ENCODE results near the gene DAW1.

DAW1 gene

DNA sequence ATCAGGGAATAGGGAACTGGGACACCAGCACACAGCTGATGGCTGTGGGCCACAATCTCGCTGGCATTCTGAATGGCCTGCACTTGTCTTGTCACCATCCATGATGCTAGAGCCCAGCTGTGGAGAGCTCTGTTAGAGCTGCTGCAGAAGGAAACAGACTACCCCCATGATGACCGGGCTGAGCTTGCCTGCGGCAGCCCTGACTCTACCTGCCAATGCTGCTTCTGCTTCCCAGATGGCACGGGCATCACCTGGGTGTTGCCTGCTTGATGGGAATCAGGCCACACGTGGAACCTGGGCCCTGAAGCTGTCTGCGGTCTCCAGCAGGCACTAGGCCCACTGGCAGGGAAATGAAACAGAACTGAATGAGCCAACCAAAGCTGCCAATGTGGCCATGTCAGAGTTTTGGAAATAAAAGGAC lies 11.2 kb upstream of the DAW1 start:
- intact Hi-C loops (cut with DNase I) = loop anchor here (10.0 kb wide), 2 partner anchors 95 to 205 kb away; no protein-coding TSS in a partner anchor
- peak in 40 of 42 donors; percentile 8 to 80 (median 61) for DNase-seq

DNA sequence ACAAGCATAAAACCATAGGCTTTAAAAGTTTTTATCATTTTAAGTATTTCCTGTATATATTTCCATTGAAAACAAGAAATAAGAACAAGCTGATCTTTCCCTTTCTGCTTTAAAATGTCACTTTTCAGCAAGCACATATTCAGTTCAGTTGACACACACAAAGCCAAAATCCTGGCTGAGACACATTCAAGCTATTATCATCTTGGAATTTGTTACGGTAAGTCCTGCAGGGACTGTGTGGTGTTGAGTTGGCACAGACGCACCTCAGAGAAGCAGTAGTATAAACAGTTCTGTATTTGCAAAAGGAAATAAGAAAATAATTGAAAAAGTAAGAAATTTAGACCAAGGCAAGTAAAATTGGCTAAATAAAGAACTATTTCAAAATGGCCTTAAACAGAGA lies 10.4 kb upstream of the DAW1 start:
- intact Hi-C loops (cut with DNase I) = loop anchor here (10.0 kb wide), 2 partner anchors 96 to 206 kb away; no protein-coding TSS in a partner anchor
- DNase-seq = no peak

DNA sequence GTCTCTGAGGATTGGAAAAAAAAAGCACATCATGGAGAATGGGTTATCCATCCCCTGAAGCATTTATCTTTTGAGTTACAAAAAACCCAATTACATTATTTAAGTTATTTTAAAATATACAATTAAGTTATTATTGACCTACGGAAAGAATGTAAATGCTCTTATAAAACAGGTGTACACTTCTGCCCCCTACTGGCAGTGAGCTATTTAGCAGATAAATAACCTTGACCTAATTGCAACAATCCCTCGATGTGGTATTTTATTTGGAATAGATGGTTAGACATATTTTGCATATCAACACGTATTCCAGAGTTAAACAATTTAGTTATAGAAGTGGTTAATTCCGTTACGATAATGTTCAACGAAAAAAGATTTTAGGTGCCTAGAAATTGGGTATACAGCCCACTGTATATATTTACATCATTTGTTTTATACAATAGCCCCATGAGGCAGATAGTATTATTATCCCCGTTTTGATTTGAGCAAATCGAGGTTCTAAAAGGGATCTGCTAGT lies 9.1 kb upstream of the DAW1 start:
- intact Hi-C loops (cut with DNase I) = loop anchor here (10.0 kb wide), 2 partner anchors 97 to 207 kb away; no protein-coding TSS in a partner anchor
- peak in 7 of 42 donors; percentile 13 to 74 (median 31) for DNase-seq

DNA sequence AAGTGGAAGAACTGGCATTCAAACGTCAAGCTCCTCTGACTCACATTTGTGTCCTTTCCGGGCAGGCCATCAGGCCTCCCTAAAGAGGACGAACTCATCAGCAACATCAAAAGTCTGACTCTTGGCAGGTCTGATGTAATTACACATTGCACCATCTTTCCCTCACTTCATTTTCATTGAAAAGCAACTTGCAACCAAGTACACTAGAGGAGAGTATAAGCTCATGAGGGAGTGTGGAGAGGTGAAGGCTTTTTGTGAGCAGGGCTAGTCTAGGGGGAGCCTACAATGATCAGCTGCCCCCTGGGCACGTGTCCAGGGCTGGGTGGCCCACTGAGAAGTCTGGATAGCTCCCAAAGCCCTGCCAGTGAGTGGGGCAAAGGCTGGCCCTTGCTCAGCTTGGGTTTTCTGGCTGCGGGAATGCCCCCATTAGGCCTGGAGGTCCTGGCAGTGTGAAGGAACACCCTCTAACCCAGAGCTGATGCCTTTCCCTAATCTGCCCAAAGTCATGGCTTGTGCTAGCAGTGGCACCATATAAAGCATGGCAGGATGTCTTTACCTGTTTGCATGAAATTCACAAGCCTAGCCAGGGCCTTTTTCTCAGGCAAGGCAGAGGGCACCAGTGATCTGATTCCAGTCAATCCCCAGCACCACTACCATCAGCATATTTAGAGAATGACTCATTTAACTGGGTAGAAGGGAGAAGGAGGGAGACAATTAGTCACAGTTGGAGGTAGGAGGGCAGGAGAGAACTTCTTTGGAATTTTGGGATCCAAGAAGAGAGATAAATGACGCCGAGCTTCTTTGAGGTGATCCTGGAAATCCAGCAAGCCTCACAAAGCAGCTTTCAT lies 8.5 kb upstream of the DAW1 start:
- peak in 17 of 42 donors; percentile 7 to 64 (median 30) for DNase-seq
- intact Hi-C loops (cut with DNase I) = loop anchor here (10.0 kb wide), 2 partner anchors 98 to 208 kb away; no protein-coding TSS in a partner anchor

DNA sequence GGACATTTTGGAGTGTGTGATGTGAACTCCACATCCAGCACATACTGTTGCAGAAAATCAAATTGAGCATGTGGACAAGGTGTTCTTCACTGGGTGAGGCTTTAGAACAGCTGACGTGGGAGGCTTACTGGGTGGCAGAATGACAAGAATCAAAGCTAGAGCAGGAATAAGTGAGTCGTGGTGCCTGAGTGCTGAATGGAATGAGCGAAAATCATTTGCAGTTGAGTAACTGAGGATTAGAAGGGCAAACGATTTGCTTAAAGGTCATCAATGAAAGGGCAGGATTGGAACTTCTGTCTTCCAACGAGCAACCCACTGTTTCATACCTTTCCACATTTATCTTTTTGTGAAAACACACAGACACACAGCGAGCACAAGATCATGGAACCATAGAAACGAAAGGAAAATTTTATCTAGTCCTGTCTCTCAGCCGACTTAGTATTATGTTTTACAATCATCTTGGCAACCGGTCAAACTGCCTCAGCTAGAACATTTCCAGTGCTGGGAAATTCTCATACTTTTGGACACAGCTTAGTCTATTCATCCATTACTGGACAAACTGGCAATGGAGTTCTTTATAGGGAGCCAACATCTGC lies 7.2 kb upstream of the DAW1 start:
- intact Hi-C loops (cut with DNase I) = loop anchor here (10.0 kb wide), 2 partner anchors 99 to 209 kb away; no protein-coding TSS in a partner anchor

DNA sequence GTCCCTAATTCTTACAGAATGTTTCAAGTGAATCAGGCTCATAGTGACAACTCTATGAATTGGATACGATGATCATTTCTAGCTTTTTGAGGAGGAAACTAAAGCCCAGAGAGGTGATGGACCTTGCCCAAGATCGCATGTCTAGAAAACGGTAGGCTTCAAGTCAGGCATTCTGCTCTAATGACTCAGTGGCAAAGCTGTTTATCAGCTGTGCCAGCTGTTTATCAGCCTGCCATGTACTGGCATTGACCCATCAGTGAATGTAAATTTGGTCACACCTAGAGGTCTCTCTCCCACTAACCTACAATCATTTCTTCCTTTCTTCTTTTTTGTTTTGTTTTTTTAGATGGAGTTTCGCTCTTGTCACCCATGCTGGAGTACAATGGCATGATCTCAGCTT lies 6.1 kb upstream of the DAW1 start:
- intact Hi-C loops (cut with DNase I) = loop anchor here (10.0 kb wide), 2 partner anchors 100 to 210 kb away; no protein-coding TSS in a partner anchor
- no peak for DNase-seq

More for the DNA sequence above, 7.2 kb upstream of the DAW1 start:
- DNase-seq = peak in 27 of 42 donors; percentile 18 to 80 (median 50)

DNA sequence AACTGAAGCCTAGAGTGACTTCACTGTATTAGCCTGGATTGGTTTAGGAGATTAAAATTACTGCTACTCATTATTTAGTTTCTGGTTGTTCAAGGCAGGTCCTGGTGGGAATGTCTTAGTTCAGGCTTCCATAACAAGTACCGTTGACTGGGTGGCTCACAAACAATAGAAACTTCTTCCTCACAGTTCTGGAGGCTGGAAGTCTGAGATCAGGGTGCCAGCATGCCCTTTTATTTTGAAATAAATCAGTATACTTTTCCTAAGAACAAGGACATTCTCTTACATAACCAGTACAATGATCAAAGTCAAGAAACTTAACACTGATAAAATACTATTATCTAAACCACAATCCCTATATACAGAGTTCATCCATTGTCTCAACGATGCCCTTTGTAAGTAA lies 4.0 kb upstream of the DAW1 start:
- intact Hi-C loops (cut with DNase I) = loop anchor here (10.0 kb wide), 2 partner anchors 103 to 213 kb away; no protein-coding TSS in a partner anchor

DNA sequence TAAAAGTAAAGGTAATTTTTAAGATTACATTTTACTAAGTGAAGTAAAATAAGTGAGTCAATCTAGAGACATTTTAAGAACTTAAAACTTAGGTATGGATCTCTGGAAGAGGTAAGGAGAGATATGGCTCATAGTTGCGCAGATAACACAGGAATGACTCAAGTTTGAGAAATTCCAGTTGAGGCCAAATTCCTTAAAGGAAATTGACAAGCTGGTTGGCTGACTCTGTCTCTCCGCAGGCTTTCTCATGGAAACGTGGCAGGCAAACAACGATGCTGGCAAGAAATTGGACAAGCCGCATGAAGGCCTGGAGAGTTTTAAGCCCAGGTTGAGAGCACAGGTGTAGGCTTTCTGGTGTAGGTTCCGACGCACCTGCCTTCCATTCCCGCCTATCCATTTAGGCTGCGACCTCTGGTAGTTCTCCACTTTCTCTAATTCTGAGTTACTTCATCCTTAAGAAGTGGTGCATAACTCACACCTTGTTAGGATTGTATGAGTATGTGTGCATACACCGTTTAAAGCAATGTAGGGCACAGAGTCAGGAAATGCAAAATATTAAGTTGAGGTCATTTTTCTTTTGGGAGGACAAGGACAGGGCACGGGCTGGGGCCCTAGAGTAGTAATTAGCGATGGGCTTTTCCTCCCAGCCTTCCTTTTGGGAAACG lies 589 bp upstream of the DAW1 start:
- DNase-seq = no peak
- intact Hi-C loops (cut with DNase I) = no loop called here

More for the DNA sequence above, 4.0 kb upstream of the DAW1 start:
- no peak for DNase-seq

DNA sequence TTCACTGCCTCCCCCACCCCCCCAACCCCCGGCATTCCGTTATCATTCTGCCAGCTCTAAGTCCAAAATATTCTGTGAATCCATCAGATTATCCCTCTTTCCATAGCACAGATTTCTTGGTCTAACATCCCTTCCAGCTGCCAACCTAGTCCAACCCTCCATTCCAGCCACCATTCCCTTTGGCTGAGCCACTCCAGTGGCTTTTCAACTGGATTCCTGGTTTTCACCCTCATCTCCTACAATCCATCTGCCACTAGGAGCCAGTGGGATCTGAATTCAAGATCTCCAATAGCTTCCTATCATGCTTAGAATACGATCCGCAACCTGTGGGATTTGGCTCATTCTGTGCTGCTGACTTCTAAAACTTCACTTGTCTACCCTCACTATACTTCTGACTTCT lies 1.2 kb downstream of the DAW1 start:
- intact Hi-C loops (cut with DNase I) = no loop called here
- no peak for DNase-seq

DNA sequence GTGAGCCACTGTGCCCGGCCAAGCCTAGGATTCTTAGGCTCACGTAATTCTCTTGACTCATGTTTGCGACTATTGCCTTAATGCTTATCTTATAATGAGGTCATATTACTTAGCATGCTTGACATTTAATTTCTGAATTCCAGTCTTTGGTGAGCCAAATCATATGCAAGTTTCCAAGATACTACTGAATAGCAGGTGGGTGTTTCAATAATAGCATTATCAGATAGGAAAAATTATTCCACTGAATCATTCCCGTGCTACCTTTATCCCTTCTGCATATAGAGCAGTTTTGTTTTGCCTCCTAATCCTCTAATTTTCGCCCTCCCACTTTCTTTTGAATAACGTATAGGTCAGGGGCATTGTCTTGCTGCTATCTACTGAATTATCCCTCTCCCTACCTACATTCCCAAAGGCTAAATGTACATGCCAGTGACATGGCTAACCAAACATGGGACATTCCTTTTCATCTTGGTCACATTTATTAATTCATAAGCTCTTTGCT lies 4.9 kb downstream of the DAW1 start:
- intact Hi-C loops (cut with DNase I) = no loop called here
- no peak for DNase-seq

DNA sequence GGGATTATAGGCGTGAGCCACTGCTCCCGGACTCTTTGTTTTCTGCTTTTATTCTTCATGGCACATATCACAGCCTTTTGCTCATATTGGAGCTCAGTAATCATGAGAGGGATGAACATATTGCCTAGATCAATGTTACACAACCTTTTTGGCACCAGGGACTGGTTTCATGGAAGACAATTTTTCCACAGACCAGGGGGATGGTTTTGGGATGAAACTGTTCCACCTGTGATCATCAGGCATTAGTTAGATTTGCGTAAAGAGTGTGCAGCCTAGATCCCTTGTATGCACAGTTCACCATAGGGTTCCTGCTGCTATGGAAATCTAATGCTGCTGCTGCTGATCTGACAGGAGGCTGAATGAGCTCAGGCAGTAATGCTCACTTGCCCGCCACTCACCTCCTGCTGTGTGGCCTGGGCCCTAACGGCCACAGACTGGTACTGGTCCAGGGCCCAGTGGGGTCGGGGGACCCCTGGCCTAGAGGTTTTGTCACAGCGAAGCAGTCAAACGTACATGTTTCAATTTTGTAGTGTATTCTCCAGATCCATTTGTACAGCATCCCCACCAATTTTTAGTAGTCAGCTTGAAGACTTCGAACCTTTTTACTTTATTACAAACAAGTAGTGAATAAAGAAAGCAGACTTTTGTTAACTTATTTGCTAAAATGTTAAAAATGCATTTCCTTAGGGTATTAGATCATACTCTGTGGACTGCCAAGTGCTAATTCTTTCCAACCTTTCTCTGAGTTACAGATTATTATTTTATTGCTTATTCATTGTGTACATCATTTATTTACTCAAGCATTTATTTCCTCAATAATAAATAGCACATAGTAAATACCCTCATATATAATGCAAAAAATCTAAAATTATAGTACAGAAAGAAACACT lies 6.2 kb downstream of the DAW1 start:
- intact Hi-C loops (cut with DNase I) = no loop called here
- DNase-seq = no peak

DNA sequence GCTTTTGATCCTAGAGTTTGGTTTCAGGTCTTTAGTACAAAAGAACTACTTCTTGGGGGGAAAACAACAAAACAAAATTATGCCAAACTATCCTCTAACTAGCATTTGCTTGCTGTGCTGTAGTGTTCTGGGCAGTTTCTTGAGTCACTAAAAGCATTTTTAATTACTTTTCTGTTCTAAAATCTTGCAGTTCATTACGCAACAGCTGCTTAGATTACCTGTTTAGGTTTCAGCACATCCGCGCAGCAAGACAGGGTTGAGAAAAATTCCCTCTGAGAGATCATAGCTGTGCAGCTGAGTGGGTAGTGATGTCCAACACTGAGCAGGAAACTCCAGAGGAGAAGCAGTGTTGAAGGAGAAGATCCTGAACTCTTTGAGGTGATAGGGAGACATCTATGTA lies 9.0 kb downstream of the DAW1 start:
- intact Hi-C loops (cut with DNase I) = no loop called here
- no peak for DNase-seq

DNA sequence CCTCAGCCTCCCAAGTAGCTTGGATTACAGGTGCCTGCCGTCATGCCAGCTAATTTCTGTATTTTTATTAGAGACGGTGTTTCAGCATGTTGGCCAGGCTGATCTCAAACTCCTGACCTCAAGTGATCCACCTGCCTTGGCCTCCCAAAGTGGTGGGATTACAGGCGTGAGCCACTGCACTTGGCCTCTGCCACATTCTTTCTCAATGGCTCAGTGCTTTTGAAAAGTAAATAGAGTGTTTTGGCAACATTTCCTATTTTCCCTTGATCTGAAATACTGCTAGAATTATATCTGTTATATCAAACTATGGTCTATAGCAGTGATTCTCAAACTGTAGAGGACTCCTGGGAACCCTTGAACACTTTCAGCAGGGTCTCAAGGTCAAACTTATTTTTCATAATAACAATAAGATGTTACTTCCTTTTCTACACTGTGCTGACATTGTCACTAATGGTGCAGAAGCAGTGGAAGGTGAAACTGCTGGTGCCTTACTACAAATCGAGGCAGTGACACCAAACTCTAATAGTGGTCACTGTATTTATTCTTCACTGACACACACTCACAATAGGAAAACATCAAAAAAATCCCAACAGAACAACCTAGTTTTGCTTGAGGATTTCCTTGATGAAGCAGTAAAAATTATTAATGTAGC lies 10.6 kb downstream of the DAW1 start:
- intact Hi-C loops (cut with DNase I) = no loop called here
- DNase-seq = no peak

DNA sequence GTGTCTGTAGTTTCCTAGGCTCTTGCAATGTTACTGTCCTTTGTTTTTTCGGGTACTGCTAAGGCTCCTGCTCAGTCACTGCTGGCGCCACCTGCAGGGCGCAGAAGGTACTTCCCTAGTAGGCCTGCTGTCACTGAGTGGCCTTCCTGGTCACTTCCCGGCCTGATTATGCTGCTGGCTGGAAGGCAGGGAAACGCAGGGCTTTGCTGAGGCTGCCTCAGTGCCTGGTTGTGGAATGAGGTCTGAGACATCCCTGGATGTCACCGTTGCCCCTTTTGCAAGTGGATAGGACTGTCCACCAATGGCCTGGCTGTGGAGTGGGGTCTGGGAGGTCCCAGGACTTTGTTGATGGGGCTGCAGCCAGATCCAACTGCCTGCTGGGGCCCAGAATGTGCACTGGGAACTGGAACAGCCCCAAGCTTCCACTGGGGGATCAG lies 13.1 kb downstream of the DAW1 start:
- intact Hi-C loops (cut with DNase I) = no loop called here
- DNase-seq = peak in 30 of 42 donors; percentile 21 to 70 (median 46)

DNA sequence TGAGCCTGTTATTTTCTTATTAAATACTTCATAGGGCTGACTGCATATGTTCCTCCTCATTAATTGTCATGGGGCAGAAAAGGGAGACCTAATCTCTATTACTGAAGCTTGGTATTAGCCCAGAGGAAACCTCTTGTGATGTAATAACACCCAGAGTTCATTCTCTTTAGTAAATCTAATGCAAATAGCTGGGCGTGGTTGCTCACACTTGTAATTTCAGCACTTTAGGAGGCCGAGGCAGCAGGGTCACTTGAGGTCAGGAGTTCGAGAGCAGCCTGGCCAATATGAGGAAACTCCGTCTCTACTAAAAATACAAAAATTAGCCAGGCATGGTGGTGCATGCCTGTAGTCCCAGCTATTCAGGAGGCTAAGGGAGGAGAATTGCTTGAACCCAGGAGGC lies 14.7 kb downstream of the DAW1 start:
- intact Hi-C loops (cut with DNase I) = no loop called here

DNA sequence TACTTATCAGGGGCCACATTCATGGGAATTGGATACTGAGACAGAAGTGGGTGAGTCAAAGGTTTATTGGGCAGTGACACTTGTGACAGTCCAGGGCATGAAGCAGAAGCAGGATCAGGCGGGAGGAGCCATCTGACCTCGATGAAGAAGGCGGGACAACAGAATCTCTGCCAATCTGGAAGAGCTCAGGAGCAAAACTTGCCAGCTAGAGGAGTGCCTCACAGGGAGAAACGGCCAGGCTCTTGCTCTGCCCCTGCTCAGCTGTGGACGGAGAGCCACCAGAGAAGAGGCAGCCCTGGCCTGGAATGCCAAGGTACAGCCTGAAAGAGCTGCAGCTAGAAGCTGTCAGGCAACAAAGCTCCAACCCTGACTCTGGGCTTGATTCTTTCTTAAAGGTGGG lies 16.9 kb downstream of the DAW1 start:
- no peak for DNase-seq

More for the DNA sequence above, 14.7 kb downstream of the DAW1 start:
- no peak for DNase-seq

DNA sequence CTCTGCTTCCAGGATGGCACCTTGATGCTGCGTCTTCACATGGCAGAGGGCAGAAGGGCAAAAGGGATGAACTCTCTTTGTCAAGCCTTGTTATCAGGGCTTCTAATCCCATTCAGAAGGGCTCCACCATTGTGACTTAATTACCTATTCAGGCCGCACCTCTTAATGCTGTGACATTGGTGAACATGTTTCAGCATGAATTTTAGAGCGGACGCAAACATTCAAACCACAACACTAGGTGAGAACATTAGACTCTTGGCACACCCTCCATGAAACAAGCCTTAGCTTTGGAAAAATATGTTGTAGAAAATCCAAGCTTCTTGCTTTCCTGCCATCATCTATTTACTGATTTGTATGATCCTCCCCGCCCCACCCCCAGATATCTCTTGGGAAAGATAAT lies 17.9 kb downstream of the DAW1 start:
- intact Hi-C loops (cut with DNase I) = no loop called here
- no peak for DNase-seq

More for the DNA sequence above, 16.9 kb downstream of the DAW1 start:
- intact Hi-C loops (cut with DNase I) = no loop called here

All from head of caudate nucleus (tissue), 42 donors.